NCI-H460 (cell line): ENCODE measurements around the gene METTL22. TPM values are rescaled to one million over a fixed set of nuclear protein-coding genes. Genes with fewer than 3 reads are reported as not detected.

Experiments
- DNase-seq: peaks from one replicate; pipeline ENCODE4 v3.0.0-alpha.2; 2016; ENCODE audit warnings: low read depth; ENCODE audit errors: extremely low read depth
- small RNA-seq, 2 experiments: library from RNA; depleted of rRNA; stranded (forward); fragments of <200 nt; gene quantifications; one replicate each; pipeline ENCODE3, GENCODE V24; 2014
- total RNA-seq: library from RNA; depleted of rRNA; stranded (reverse); fragments of >200 nt; shearing (Covaris generic); gene quantifications from 2 replicates; pipeline ENCODE4 v1.2.3, GENCODE V29; 2014; rRNA removed

Gene METTL22
- total RNA-seq, 1 experiment from 2014 or later: 25.2 TPM

GRCh38 chr16:8683640-8684039, 62.1 kb downstream of the METTL22 start:
- no peak for DNase-seq

GRCh38 chr16:8685617-8686016, 64.1 kb downstream of the METTL22 start:
- DNase-seq: no peak

- no peak for DNase-seq
Observed at GRCh38 chr16:8686031-8686621, 64.6 kb downstream of the METTL22 start.

GRCh38 chr16:8686879-8687278, 65.4 kb downstream of the METTL22 start:
- no peak for DNase-seq

- DNase-seq: no peak
Observed at GRCh38 chr16:8689686-8690085, 68.2 kb downstream of the METTL22 start.

- no peak for DNase-seq
Observed at GRCh38 chr16:8691728-8692127, 70.2 kb downstream of the METTL22 start.

GRCh38 chr16:8694795-8695728, 73.6 kb downstream of the METTL22 start:
- no peak for DNase-seq

- no peak for DNase-seq
Observed at GRCh38 chr16:8696880-8697279, 75.4 kb downstream of the METTL22 start.

GRCh38 chr16:8697965-8698364, 76.5 kb downstream of the METTL22 start:
- DNase-seq: no peak

Small RNAs within 50 kb of the gene (small RNA-seq; reads per million reads assigned to genes)
- gene RN7SL743P: 0 reads per million in 2 experiments

Other genes with a start within 250 kb of the METTL22 start
- not detected in 2 replicates for gene TMEM114, start 31.2 kb upstream of the METTL22 start, total RNA-seq
- gene ABAT, start 52.9 kb downstream of the METTL22 start, total RNA-seq: 0.52 and 0.59 TPM in 2 replicates
- gene TMEM186, start 175.9 kb downstream of the METTL22 start, total RNA-seq: 6.5 and 9.8 TPM in 2 replicates
- 40.1 and 48.9 TPM in 2 replicates for gene PMM2, start 176.1 kb downstream of the METTL22 start, total RNA-seq
- gene CARHSP1, start 247.3 kb downstream of the METTL22 start, total RNA-seq: 33.0 and 40.4 TPM in 2 replicates